ENCODE results near the gene ARHGEF3. TPM values are rescaled to one million over a fixed set of nuclear protein-coding genes. Genes with fewer than 3 reads are reported as not detected.

ARHGEF3 gene
- total RNA-seq, 6 experiments from 2014 or later, result 1.0 to 2.9 (median 1.6) TPM

GRCh38 chr3:56751056-56751707, 50.6 kb downstream of the ARHGEF3 start:
- no peak for ATAC-seq
- Histone ChIP-seq H3K27me3 (no peaks in the 10 kb centered on the region), H3K36me3 (no peaks in the 10 kb centered on the region), H3K4me1 (no peaks in the 10 kb centered on the region), H3K4me3 (no peak overlapping the region), H3K9me3 (peaks cover 0 to 5% (median 0%) of the 10 kb centered on the region in 4 donors), H3K27ac (no peak overlapping the region)
- TF ChIP-seq CTCF (IDR thresholded peaks at IDR 0.05), result no peak
- no peak for TF ChIP-seq POLR2A (IDR thresholded peaks at IDR 0.05)
- intact Hi-C loops (cut with DNase I), result no loop called here
- DNase-seq, result no peak
- WGBS (ENCODE audit: insufficient coverage, low coverage, low lambda C conversion rate, missing lambda C conversion rate), result 80% methylated on average over 5 of the region's 5 CpGs

- H3K36me3 ChIP-seq, result peaks cover 0 to 9% (median under 1%) of the 10 kb centered on the region in 4 donors
Observed at GRCh38 chr3:56748663-56749231, 53.0 kb downstream of the ARHGEF3 start.

GRCh38 chr3:56747150-56747549, 54.6 kb downstream of the ARHGEF3 start:
- DNase-seq (no peak), ATAC-seq (no peak)
- Histone ChIP-seq H3K27me3 (no peaks in the 10 kb centered on the region), H3K9me3 (peaks cover 0 to 5% (median 0%) of the 10 kb centered on the region in 4 donors), H3K27ac (no peak overlapping the region), H3K36me3 (peaks cover 0 to 9% (median under 1%) of the 10 kb centered on the region in 4 donors), H3K4me3 (no peak overlapping the region), H3K4me1 (no peaks in the 10 kb centered on the region)
- TF ChIP-seq CTCF (IDR thresholded peaks at IDR 0.05), result no peak
- TF ChIP-seq POLR2A (IDR thresholded peaks at IDR 0.05), result no peak
- intact Hi-C loops (cut with DNase I), result no loop called here
- 90% methylated on average over 2 of the region's 2 CpGs for WGBS (ENCODE audit: insufficient coverage, low coverage, low lambda C conversion rate, missing lambda C conversion rate)

More at GRCh38 chr3:56748663-56749231, 53.0 kb downstream of the ARHGEF3 start:
- intact Hi-C loops (cut with DNase I), result no loop called here
- DNase-seq (no peak), ATAC-seq (peak in 1 of 4 donors; percentile 16)
- no peaks in the 10 kb centered on the region for H3K4me1 ChIP-seq
- H3K27ac ChIP-seq, result no peak overlapping the region
- TF ChIP-seq CTCF (IDR thresholded peaks at IDR 0.05) (no peak), POLR2A (IDR thresholded peaks at IDR 0.05) (no peak)
- WGBS (ENCODE audit: insufficient coverage, low coverage, low lambda C conversion rate, missing lambda C conversion rate), result 32% methylated on average over 8 of the region's 8 CpGs
- H3K9me3 ChIP-seq, result peaks cover 0 to 5% (median 0%) of the 10 kb centered on the region in 4 donors
- no peak overlapping the region for H3K4me3 ChIP-seq
- H3K27me3 ChIP-seq, result no peaks in the 10 kb centered on the region

- ATAC-seq (no peak), DNase-seq (no peak)
- Histone ChIP-seq H3K27ac (no peak overlapping the region), H3K36me3 (peaks cover 0 to 9% (median under 1%) of the 10 kb centered on the region in 4 donors), H3K9me3 (no peaks in the 10 kb centered on the region), H3K4me1 (no peaks in the 10 kb centered on the region), H3K4me3 (no peak overlapping the region), H3K27me3 (no peaks in the 10 kb centered on the region)
- TF ChIP-seq CTCF (IDR thresholded peaks at IDR 0.05), result no peak
- intact Hi-C loops (cut with DNase I), result no loop called here
- WGBS (ENCODE audit: insufficient coverage, low coverage, low lambda C conversion rate, missing lambda C conversion rate), result 86% methylated on average over 5 of the region's 5 CpGs
Observed at GRCh38 chr3:56744016-56744415, 57.7 kb downstream of the ARHGEF3 start.
